Fibroblast of villous mesenchyme (primary cell): Measurements from ENCODE around the gene MIF. TPM values are rescaled to one million over a fixed set of nuclear protein-coding genes. Genes with fewer than 3 reads are reported as not detected.

Experiments used
- DNase-seq: peaks from one replicate; pipeline ENCODE4 v3.0.0-alpha.2; 2010; ENCODE audit warnings: low read depth
- H3K4me3 ChIP-seq: 2 replicates; pipeline ENCODE4 v1.5.1; 2011; ENCODE audit warnings: low read depth, mild to moderate bottlenecking, low read length
- total RNA-seq: library from RNA; depleted of rRNA; stranded (reverse); fragments of >200 nt; gene quantifications from 2 replicates; pipeline ENCODE4 v1.2.3, GENCODE V29; 2012
- TF ChIP-seq, protein P1 (sequence below): IDR thresholded peaks from 2 replicates; pipeline ENCODE4 v1.5.1; 2012; ENCODE audit warnings: low read depth, mild to moderate bottlenecking, low read length; ENCODE audit not compliant: insufficient read depth

Gene MIF
- total RNA-seq, 1 donor, result 133 TPM

DNA sequence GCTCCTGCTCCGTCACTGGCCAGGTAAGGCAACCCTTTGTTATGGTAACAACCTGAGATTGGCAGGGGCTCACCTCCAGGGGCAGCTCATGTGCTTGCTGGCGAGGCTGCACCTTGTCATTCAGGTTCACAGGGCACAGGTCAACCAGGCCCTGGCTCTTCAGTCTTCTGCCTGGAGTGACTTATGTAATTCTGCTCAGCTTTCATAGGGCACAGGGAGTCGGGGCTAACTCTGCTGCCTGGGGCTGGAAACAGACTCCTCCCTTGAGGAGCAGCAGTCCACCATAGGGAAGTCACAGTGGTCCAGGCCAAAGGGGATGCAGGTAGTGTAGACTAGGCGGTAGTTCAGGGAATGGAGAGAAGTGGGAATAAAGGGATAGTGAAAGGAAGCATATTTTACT, 1.5 kb upstream of the MIF start:
- H3K4me3 ChIP-seq, result no peak overlapping the region
- TF ChIP-seq, protein P1, sequence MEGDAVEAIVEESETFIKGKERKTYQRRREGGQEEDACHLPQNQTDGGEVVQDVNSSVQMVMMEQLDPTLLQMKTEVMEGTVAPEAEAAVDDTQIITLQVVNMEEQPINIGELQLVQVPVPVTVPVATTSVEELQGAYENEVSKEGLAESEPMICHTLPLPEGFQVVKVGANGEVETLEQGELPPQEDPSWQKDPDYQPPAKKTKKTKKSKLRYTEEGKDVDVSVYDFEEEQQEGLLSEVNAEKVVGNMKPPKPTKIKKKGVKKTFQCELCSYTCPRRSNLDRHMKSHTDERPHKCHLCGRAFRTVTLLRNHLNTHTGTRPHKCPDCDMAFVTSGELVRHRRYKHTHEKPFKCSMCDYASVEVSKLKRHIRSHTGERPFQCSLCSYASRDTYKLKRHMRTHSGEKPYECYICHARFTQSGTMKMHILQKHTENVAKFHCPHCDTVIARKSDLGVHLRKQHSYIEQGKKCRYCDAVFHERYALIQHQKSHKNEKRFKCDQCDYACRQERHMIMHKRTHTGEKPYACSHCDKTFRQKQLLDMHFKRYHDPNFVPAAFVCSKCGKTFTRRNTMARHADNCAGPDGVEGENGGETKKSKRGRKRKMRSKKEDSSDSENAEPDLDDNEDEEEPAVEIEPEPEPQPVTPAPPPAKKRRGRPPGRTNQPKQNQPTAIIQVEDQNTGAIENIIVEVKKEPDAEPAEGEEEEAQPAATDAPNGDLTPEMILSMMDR, result no peak
- no peak for DNase-seq

DNA sequence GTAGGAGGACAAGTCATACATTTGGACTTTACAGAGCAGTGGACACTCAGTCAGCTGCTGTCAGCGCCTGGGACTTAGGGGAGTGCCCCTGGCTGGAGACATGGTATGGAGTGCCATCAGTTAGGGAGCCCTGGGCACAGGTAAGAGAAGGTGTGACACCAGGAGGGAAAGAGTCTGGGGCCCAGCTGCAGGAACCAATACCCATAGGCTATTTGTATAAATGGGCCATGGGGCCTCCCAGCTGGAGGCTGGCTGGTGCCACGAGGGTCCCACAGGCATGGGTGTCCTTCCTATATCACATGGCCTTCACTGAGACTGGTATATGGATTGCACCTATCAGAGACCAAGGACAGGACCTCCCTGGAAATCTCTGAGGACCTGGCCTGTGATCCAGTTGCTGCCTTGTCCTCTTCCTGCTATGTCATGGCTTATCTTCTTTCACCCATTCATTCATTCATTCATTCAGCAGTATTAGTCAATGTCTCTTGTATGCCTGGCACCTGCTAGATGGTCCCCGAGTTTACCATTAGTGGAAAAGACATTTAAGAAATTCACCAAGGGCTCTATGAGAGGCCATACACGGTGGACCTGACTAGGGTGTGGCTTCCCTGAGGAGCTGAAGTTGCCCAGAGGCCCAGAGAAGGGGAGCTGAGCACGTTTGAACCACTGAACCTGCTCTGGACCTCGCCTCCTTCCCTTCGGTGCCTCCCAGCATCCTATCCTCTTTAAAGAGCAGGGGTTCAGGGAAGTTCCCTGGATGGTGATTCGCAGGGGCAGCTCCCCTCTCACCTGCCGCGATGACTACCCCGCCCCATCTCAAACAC, 850 bp upstream of the MIF start:
- TF ChIP-seq, protein P1, result no peak
- H3K4me3 ChIP-seq, result peak overlapping the region; percentile 75
- no peak for DNase-seq

DNA sequence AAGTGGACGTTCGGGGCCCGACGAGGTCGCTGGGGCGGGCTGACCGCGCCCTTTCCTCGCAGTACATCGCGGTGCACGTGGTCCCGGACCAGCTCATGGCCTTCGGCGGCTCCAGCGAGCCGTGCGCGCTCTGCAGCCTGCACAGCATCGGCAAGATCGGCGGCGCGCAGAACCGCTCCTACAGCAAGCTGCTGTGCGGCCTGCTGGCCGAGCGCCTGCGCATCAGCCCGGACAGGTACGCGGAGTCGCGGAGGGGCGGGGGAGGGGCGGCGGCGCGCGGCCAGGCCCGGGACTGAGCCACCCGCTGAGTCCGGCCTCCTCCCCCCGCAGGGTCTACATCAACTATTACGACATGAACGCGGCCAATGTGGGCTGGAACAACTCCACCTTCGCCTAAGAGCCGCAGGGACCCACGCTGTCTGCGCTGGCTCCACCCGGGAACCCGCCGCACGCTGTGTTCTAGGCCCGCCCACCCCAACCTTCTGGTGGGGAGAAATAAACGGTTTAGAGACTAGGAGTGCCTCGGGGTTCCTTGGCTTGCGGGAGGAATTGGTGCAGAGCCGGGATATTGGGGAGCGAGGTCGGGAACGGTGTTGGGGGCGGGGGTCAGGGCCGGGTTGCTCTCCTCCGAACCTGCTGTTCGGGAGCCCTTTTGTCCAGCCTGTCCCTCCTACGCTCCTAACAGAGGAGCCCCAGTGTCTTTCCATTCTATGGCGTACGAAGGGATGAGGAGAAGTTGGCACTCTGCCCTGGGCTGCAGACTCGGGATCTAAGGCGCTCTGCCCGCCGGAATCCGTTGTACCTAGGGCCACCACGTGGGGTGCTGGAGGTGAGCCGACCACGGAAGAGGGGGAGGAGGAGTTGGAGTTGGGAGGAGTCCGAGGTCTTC, 771 bp downstream of the MIF start:
- TF ChIP-seq, protein P1, result peak; percentile 31
- H3K4me3 ChIP-seq, result peak overlapping the region; percentile 75
- peak; percentile 80 for DNase-seq

DNA sequence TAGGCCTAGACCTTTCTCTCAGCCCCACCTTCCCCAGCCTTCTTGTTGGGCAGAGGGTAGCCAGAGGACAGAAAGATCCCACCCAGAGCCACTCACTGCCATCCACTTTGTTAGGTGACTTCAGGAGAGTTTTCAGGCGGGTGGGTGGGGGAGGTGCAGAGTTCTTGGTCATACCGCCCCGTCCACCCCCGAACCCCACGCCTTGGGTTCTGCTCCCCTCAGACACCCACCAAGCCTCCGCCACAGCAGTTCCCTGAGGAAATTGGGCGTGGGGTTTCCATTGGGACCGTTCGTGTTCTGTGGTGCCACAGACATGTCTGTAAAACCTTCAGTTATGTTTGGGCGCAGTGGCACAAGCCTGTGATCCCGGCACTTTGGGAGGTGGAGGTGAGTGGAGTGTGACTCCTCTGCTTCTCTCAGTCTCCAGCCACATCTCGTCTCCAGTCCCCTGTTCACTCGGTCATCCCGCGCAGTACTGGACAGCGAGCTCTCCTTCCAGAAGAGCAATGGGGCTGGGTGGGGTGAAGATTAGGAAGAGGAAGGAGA, 1.5 kb downstream of the MIF start:
- TF ChIP-seq, protein P1, result no peak
- DNase-seq, result no peak
- peak overlapping the region; percentile 75 for H3K4me3 ChIP-seq

DNA sequence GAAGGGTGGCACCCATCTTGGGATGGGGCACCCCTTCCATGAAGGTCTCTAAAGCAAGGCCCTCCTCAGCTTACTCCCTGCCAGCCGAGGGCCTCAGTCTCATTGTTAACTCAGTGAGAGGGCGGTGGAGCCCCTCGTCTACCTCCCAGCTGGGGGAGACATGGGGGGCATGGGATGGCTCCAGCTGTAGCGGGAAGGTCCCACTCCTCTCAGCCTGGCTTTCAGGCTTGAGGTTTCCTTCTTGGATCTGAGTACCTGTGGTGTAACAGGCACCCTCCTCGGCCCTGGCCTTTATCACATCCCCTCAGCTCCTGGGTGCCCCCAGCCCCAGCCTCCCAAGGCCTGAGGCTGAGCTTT, 2.0 kb downstream of the MIF start:
- no peak overlapping the region for H3K4me3 ChIP-seq
- DNase-seq, result no peak
- TF ChIP-seq, protein P1, result no peak

DNA sequence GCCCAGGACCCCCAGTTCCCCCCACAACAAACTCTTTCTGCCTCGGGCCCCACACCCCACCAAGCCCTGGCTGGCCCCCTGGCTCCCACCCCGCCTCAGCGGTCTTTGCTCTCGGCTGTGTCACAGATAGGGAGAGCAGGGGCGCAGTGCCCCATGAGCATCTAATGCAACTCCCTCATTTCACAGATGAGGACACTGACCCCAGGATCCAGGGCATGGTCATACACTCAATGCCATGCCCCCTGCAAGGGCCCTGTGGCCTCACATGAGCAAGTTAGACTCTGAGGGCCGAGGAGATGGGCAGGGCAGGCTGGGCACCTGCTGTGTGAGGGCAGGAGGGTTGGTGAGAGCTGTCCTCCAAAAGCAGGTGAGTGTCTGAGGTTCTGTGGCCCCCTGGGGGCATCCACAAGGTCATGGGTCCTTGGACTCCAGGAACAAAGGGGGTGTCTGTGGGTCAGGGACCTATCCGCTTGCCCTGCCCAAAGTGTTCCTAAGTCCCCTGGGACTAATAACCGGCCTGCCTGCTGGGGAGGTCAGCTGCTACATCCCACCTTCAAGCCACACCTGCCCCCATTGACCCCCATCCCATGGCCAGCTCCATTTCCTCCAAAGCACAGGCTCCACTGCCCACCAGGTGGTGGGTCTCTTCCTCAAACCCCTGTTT, 2.5 kb downstream of the MIF start:
- no peak overlapping the region for H3K4me3 ChIP-seq
- no peak for DNase-seq

More for the DNA sequence above, 2.5 kb downstream of the MIF start:
- TF ChIP-seq, protein P1, result no peak
